ENCODE measurements around the gene BLCAP.
"Not testable (repeated sequence)": the region's sequence is repeated elsewhere in the genome, so short reads cannot be mapped to it uniquely, and the experiment has no call there.

The BLCAP gene, protein sequence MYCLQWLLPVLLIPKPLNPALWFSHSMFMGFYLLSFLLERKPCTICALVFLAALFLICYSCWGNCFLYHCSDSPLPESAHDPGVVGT

DNA sequence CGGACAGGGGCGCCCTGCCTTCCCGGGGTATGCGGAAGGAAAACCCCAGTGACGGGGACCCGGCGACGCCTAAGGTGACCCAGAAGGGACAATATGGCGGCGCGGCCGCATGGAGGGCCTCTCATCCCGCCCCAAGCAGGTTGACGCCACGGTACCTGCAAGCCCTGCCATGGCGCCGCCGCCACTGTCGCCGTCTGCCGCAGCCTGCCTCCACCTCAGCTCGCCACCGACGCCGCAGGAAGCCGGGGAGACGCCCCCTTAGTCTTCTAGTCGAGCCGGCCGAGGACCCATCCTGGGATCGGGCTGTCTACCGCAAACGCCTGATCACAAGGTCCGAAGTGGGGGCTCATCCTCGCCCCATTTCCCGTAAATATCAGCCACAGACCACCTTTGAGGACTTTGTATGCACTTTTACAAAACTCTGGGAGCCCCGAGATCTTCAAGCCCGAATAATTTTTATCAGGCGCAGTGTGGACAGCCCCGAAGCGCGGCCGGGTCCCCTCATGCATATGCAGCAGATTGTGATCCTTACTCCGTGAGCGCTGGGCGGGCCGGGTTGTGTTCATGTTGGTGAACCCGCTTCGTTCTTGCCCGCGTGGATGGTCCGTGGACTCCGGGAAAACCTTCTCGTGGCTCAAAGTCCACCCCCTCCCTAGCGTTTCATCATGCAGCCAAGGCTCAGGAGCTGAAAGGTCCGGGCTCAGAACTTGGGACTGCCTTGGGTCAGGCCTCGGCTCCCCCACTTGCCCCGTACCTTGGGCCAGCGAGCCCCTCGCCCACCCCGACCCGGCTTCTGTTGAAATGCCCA is at the start of gene BLCAP:
Gene BLCAP, minus strand, starts transcription at position 239 of the 808 bp plus-strand sequence. CDS start 8,702 bp downstream, outside the sequence.
- ATAC-seq: peak; percentile 92
- TF ChIP-seq, protein P1, sequence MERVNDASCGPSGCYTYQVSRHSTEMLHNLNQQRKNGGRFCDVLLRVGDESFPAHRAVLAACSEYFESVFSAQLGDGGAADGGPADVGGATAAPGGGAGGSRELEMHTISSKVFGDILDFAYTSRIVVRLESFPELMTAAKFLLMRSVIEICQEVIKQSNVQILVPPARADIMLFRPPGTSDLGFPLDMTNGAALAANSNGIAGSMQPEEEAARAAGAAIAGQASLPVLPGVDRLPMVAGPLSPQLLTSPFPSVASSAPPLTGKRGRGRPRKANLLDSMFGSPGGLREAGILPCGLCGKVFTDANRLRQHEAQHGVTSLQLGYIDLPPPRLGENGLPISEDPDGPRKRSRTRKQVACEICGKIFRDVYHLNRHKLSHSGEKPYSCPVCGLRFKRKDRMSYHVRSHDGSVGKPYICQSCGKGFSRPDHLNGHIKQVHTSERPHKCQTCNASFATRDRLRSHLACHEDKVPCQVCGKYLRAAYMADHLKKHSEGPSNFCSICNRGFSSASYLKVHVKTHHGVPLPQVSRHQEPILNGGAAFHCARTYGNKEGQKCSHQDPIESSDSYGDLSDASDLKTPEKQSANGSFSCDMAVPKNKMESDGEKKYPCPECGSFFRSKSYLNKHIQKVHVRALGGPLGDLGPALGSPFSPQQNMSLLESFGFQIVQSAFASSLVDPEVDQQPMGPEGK (CRISPR knock-in tag; IDR thresholded peaks at IDR 0.05; ENCODE audit: borderline replicate concordance): no peak
- TF ChIP-seq TCF4 (CRISPR knock-in tag; IDR thresholded peaks at IDR 0.05; ENCODE audit: borderline replicate concordance) (no peak), ARNTL (CRISPR knock-in tag; IDR thresholded peaks at IDR 0.05; ENCODE audit: borderline replicate concordance, low read depth) (no peak), RARB (CRISPR knock-in tag; IDR thresholded peaks at IDR 0.05) (no peak), ZFP30 (CRISPR knock-in tag; IDR thresholded peaks at IDR 0.05) (no peak), ESRRG (CRISPR knock-in tag; IDR thresholded peaks at IDR 0.05) (no peak), ZNF70 (CRISPR knock-in tag; IDR thresholded peaks at IDR 0.05) (no peak), TOX (CRISPR knock-in tag; IDR thresholded peaks at IDR 0.05; ENCODE audit: borderline replicate concordance) (no peak), OSR1 (CRISPR knock-in tag; IDR thresholded peaks at IDR 0.05) (no peak), PPARA (CRISPR knock-in tag; IDR thresholded peaks at IDR 0.05; ENCODE audit: borderline replicate concordance) (no peak), ZNF565 (CRISPR knock-in tag; conservative IDR thresholded peaks at IDR 0.05; ENCODE audit: low read depth) (no peak), GLIS3 (CRISPR knock-in tag; IDR thresholded peaks at IDR 0.05) (no peak), BACH2 (CRISPR knock-in tag; IDR thresholded peaks at IDR 0.05; ENCODE audit: borderline replicate concordance) (no peak), ZNF8 (CRISPR knock-in tag; IDR thresholded peaks at IDR 0.05) (no peak), SNAI2 (CRISPR knock-in tag; IDR thresholded peaks at IDR 0.05) (no peak)
- TF ChIP-seq, protein P2, sequence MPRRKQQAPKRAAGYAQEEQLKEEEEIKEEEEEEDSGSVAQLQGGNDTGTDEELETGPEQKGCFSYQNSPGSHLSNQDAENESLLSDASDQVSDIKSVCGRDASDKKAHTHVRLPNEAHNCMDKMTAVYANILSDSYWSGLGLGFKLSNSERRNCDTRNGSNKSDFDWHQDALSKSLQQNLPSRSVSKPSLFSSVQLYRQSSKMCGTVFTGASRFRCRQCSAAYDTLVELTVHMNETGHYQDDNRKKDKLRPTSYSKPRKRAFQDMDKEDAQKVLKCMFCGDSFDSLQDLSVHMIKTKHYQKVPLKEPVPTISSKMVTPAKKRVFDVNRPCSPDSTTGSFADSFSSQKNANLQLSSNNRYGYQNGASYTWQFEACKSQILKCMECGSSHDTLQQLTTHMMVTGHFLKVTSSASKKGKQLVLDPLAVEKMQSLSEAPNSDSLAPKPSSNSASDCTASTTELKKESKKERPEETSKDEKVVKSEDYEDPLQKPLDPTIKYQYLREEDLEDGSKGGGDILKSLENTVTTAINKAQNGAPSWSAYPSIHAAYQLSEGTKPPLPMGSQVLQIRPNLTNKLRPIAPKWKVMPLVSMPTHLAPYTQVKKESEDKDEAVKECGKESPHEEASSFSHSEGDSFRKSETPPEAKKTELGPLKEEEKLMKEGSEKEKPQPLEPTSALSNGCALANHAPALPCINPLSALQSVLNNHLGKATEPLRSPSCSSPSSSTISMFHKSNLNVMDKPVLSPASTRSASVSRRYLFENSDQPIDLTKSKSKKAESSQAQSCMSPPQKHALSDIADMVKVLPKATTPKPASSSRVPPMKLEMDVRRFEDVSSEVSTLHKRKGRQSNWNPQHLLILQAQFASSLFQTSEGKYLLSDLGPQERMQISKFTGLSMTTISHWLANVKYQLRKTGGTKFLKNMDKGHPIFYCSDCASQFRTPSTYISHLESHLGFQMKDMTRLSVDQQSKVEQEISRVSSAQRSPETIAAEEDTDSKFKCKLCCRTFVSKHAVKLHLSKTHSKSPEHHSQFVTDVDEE (CRISPR knock-in tag; IDR thresholded peaks at IDR 0.05): no peak
- TF ChIP-seq, protein P3, sequence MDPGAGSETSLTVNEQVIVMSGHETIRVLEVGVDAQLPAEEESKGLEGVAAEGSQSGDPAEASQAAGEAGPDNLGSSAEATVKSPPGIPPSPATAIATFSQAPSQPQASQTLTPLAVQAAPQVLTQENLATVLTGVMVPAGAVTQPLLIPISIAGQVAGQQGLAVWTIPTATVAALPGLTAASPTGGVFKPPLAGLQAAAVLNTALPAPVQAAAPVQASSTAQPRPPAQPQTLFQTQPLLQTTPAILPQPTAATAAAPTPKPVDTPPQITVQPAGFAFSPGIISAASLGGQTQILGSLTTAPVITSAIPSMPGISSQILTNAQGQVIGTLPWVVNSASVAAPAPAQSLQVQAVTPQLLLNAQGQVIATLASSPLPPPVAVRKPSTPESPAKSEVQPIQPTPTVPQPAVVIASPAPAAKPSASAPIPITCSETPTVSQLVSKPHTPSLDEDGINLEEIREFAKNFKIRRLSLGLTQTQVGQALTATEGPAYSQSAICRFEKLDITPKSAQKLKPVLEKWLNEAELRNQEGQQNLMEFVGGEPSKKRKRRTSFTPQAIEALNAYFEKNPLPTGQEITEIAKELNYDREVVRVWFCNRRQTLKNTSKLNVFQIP (CRISPR knock-in tag; IDR thresholded peaks at IDR 0.05; ENCODE audit: borderline replicate concordance, low read depth): no peak
- TF ChIP-seq, protein P4, sequence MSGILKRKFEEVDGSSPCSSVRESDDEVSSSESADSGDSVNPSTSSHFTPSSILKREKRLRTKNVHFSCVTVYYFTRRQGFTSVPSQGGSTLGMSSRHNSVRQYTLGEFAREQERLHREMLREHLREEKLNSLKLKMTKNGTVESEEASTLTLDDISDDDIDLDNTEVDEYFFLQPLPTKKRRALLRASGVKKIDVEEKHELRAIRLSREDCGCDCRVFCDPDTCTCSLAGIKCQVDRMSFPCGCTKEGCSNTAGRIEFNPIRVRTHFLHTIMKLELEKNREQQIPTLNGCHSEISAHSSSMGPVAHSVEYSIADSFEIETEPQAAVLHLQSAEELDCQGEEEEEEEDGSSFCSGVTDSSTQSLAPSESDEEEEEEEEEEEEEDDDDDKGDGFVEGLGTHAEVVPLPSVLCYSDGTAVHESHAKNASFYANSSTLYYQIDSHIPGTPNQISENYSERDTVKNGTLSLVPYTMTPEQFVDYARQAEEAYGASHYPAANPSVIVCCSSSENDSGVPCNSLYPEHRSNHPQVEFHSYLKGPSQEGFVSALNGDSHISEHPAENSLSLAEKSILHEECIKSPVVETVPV (CRISPR knock-in tag; IDR thresholded peaks at IDR 0.05): no peak

DNA sequence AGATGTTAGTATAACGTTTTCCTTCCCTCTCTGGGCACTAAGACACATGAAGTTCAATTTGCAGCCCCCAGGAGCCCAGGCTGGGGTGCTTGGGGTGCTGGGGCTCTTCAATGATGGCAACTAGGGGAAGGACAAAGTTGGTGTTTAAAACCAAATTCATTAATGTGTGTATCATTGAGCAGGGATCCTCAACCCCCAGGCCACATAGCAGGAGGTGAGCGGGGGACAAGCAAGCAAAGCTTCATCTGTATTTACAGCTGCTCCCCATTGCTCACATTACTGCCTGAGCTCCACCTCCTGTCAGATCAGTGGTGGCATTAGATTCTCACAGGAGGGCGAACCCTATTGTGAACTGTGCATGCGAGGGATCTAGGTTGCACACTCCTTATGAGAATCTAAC is 49.8 kb upstream of the BLCAP start:
- not testable (repeated sequence) for ATAC-seq

DNA sequence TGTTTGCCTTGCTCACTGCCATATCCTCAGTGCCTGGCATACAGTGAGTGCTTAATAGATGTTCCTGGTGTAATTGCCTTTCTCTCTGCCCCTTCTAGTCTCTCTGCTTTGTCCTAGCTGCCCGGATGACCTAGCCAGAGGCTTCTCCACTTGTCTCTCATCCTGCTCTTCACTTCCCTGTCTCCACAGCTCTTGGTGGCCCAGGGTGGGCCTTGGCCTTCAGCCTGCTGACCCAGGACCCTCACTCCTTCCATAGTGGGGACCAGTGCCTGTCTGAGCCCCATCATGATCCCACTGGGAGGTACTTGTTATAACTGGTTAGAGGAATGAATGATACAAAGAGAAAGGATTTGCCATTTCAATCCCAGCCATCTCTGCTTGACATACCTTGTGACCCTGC is 49.2 kb upstream of the BLCAP start:
- ATAC-seq: no peak
- TF ChIP-seq ZNF8 (CRISPR knock-in tag; IDR thresholded peaks at IDR 0.05) (no peak), ARNTL (CRISPR knock-in tag; IDR thresholded peaks at IDR 0.05; ENCODE audit: borderline replicate concordance, low read depth) (no peak), PPARA (CRISPR knock-in tag; IDR thresholded peaks at IDR 0.05; ENCODE audit: borderline replicate concordance) (no peak), ZNF565 (CRISPR knock-in tag; conservative IDR thresholded peaks at IDR 0.05; ENCODE audit: low read depth) (no peak), BACH2 (CRISPR knock-in tag; IDR thresholded peaks at IDR 0.05; ENCODE audit: borderline replicate concordance) (no peak), ZFP30 (CRISPR knock-in tag; IDR thresholded peaks at IDR 0.05) (no peak), CSDC2 (CRISPR knock-in tag; IDR thresholded peaks at IDR 0.05) (no peak)
- TF ChIP-seq, protein P5, sequence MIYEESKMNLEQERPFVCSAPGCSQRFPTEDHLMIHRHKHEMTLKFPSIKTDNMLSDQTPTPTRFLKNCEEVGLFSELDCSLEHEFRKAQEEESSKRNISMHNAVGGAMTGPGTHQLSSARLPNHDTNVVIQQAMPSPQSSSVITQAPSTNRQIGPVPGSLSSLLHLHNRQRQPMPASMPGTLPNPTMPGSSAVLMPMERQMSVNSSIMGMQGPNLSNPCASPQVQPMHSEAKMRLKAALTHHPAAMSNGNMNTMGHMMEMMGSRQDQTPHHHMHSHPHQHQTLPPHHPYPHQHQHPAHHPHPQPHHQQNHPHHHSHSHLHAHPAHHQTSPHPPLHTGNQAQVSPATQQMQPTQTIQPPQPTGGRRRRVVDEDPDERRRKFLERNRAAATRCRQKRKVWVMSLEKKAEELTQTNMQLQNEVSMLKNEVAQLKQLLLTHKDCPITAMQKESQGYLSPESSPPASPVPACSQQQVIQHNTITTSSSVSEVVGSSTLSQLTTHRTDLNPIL (CRISPR knock-in tag; IDR thresholded peaks at IDR 0.05; ENCODE audit: low read depth): no peak
- TF ChIP-seq, protein P2 (CRISPR knock-in tag; IDR thresholded peaks at IDR 0.05): no peak

All from SK-N-SH treated with all-trans-retinoic acid at 6 μM for 48 hours (cell line).